AG09309 (cell line): Measurements from ENCODE around the gene NHLRC2.

Source experiments
- DNase-seq: peaks from one replicate; pipeline ENCODE4 v3.0.0-alpha.2; 2010; ENCODE audit warnings: low read depth
- H3K4me3 ChIP-seq: 2 replicates; pipeline ENCODE4 v1.5.1; 2011; ENCODE audit warnings: mild to moderate bottlenecking, low read depth, low read length, moderate library complexity; ENCODE audit not compliant: control insufficient read depth
- CTCF ChIP-seq: IDR thresholded peaks from 2 replicates; pipeline ENCODE4 v1.5.1; 2011; ENCODE audit warnings: mild to moderate bottlenecking, low read depth, low read length, inconsistent platforms; ENCODE audit not compliant: insufficient read depth, control insufficient read depth; ENCODE audit errors: missing control alignments

The NHLRC2 gene

GRCh38 chr10:113945687-113946085 is 91.2 kb downstream of the NHLRC2 start:
- TF ChIP-seq CTCF = no peak

GRCh38 chr10:113947184-113948041 is 93.0 kb downstream of the NHLRC2 start:
- no peak overlapping the region for H3K4me3 ChIP-seq
- DNase-seq = no peak
- TF ChIP-seq CTCF = no peak

More at GRCh38 chr10:113945687-113946085, 91.2 kb downstream of the NHLRC2 start:
- DNase-seq = no peak
- H3K4me3 ChIP-seq = no peak overlapping the region

GRCh38 chr10:113948048-113948447 is 93.6 kb downstream of the NHLRC2 start:
- TF ChIP-seq CTCF = no peak
- H3K4me3 ChIP-seq = no peak overlapping the region
- no peak for DNase-seq

GRCh38 chr10:113950268-113950667 is 95.8 kb downstream of the NHLRC2 start:
- no peak for TF ChIP-seq CTCF
- no peak overlapping the region for H3K4me3 ChIP-seq
- no peak for DNase-seq

- no peak overlapping the region for H3K4me3 ChIP-seq
- TF ChIP-seq CTCF = peak; percentile 23
- no peak for DNase-seq
These were observed 99.2 kb downstream of the NHLRC2 start for GRCh38 chr10:113953505-113954272.

GRCh38 chr10:113954409-113954808 is 99.9 kb downstream of the NHLRC2 start:
- TF ChIP-seq CTCF = no peak
- DNase-seq = no peak
- H3K4me3 ChIP-seq = no peak overlapping the region
